Measurements from ENCODE around the gene VPS54.
"Not testable (repeated sequence)": the region's sequence is repeated elsewhere in the genome, so short reads cannot be mapped to it uniquely, and the experiment has no call there.

The VPS54 gene

DNA sequence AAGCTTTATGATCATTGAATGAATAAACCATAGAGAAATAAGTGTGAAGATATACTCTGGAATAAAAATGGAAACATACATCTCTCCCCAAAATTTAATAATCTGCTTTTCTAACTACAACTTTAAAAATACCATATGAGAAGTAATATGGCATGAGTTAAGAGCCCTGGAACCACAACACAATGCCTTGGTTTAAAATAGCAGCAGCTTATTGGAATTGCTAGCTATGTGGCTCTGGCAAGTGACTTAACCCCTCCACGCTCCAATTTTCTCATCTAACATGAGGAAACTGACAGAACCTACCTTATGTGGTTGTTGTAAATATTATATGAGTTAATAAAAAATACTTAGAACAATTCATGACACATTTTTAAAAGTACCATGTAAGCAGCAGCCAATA is 76.4 kb downstream of the VPS54 start:
- DNase-seq (ENCODE audit: extremely low spot score) = no peak
- TF ChIP-seq, protein P1, sequence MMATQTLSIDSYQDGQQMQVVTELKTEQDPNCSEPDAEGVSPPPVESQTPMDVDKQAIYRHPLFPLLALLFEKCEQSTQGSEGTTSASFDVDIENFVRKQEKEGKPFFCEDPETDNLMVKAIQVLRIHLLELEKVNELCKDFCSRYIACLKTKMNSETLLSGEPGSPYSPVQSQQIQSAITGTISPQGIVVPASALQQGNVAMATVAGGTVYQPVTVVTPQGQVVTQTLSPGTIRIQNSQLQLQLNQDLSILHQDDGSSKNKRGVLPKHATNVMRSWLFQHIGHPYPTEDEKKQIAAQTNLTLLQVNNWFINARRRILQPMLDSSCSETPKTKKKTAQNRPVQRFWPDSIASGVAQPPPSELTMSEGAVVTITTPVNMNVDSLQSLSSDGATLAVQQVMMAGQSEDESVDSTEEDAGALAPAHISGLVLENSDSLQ (IDR thresholded peaks at IDR 0.05) = no peak
- TF ChIP-seq SP1 (IDR thresholded peaks at IDR 0.05) = no peak
- no peak for TF ChIP-seq L3MBTL2 (conservative IDR thresholded peaks at IDR 0.05)
- TF ChIP-seq ZNF384 (IDR thresholded peaks at IDR 0.05) = no peak
- TF ChIP-seq SUZ12 (IDR thresholded peaks at IDR 0.05) = no peak
- no peak for TF ChIP-seq FOXM1 (IDR thresholded peaks at IDR 0.05; ENCODE audit: borderline replicate concordance)
- no peak for TF ChIP-seq BHLHE40 (IDR thresholded peaks at IDR 0.05; ENCODE audit: borderline replicate concordance)
- no peak for TF ChIP-seq HDGF (IDR thresholded peaks at IDR 0.05; ENCODE audit: borderline replicate concordance)
- TF ChIP-seq FOXA1 (IDR thresholded peaks at IDR 0.05) = no peak
- no peak for TF ChIP-seq TARDBP (IDR thresholded peaks at IDR 0.05)
- TF ChIP-seq FOXK2 (IDR thresholded peaks at IDR 0.05) = no peak
- TF ChIP-seq CTBP1 (IDR thresholded peaks at IDR 0.05; ENCODE audit: borderline replicate concordance) = no peak
- no peak for TF ChIP-seq ARNT (IDR thresholded peaks at IDR 0.05)
- TF ChIP-seq ELF4 (IDR thresholded peaks at IDR 0.05) = no peak
- TF ChIP-seq LEF1 (IDR thresholded peaks at IDR 0.05; ENCODE audit: borderline replicate concordance) = no peak
- TF ChIP-seq NFRKB (IDR thresholded peaks at IDR 0.05) = no peak
- POLR2A ChIA-PET = no interaction called here
- CTCF ChIA-PET = no interaction called here

DNA sequence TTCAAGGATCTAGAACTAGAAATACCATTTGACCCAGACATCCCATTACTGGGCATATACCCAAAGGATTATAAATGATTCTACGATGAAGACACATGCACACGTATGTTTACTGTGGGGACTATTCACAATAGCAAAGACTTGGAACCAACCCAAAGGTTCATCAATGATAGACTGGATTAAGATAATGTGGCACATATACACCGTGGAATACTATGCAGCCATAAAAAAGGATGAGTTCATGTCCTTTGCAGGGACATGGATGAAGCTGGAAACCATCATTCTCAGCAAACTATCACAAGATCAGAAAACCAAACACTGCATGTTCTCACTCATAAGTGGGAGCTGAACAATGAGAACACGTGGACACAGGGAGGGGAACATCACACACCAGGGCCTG is 87.1 kb downstream of the VPS54 start:
- POLR2A ChIA-PET; DNase-seq (ENCODE audit: extremely low spot score); CTCF ChIA-PET: not testable (repeated sequence)

DNA sequence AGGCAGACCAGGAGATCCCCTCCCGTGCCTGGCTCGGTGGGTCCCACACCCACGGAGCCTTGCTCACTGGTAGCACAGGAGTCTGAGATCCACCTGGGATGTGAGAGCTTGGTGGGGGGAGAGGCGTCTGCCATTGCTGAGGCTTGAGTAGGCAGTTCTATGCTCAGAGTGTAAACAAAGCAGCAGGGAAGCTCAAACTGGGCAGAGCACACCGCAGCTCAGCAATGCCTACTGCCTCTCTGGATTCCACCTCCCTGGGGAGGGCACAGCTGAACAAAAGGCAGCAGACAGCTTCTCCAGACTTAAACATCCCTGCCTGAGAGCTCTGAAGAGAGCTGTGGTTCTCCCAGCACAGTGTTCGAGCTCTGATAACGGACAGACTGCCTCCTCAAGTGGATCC is 92.4 kb downstream of the VPS54 start:
- CTCF ChIA-PET = no interaction called here
- no peak for DNase-seq (ENCODE audit: extremely low spot score)
- no peak for TF ChIP-seq ELF4 (IDR thresholded peaks at IDR 0.05)
- TF ChIP-seq SUZ12 (IDR thresholded peaks at IDR 0.05) = no peak
- no peak for TF ChIP-seq TARDBP (IDR thresholded peaks at IDR 0.05)
- TF ChIP-seq HDGF (IDR thresholded peaks at IDR 0.05; ENCODE audit: borderline replicate concordance) = no peak
- no peak for TF ChIP-seq LEF1 (IDR thresholded peaks at IDR 0.05; ENCODE audit: borderline replicate concordance)
- TF ChIP-seq SP1 (IDR thresholded peaks at IDR 0.05) = no peak
- no peak for TF ChIP-seq NFRKB (IDR thresholded peaks at IDR 0.05)
- no peak for TF ChIP-seq L3MBTL2 (conservative IDR thresholded peaks at IDR 0.05)
- no peak for TF ChIP-seq FOXK2 (IDR thresholded peaks at IDR 0.05)
- TF ChIP-seq, protein P1 (IDR thresholded peaks at IDR 0.05) = no peak
- no peak for TF ChIP-seq ARNT (IDR thresholded peaks at IDR 0.05)
- no peak for TF ChIP-seq FOXA1 (IDR thresholded peaks at IDR 0.05)
- TF ChIP-seq BHLHE40 (IDR thresholded peaks at IDR 0.05; ENCODE audit: borderline replicate concordance) = no peak
- TF ChIP-seq CTBP1 (IDR thresholded peaks at IDR 0.05; ENCODE audit: borderline replicate concordance) = no peak
- TF ChIP-seq ZNF384 (IDR thresholded peaks at IDR 0.05) = no peak
- TF ChIP-seq FOXM1 (IDR thresholded peaks at IDR 0.05; ENCODE audit: borderline replicate concordance) = no peak
- POLR2A ChIA-PET = no interaction called here

DNA sequence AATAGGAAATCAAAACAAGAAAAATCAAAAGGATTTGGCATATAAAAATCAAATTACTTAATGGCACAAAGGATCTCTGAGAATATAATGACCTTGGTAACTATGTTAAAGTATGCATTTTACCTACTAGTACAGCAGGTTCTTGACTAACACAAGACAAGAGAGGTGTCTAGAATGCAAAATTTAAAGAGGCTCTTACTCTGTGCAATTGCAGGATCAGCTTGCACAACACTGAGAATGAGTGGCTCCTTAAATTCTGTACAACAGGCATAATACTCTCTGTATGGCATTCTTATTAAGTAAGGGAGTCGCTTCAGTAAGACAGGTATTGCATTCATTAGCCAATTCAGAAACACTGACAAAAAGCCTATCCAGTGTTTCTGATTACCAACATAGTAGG is 104.9 kb downstream of the VPS54 start:
- CTCF ChIA-PET = no interaction called here

DNA sequence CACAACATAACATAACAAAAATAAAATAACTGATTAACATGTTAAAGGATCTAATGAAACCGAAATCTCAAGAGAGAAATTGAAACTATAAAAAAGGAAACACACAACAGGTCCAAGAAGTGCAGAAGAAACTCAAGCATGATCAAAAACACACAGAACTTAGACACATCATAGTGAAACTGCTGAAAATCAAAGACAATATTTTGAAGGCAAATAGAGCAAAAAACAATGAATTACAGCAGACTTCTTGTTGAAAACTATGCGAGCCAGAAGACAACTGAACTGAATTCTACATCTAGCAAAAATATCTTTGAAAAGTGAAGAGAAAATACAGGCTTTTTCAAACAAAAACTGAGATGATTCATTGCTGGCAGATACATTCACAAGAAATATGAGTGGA is 116.2 kb downstream of the VPS54 start:
- TF ChIP-seq TARDBP (IDR thresholded peaks at IDR 0.05) (no peak), L3MBTL2 (conservative IDR thresholded peaks at IDR 0.05) (no peak), FOXA1 (IDR thresholded peaks at IDR 0.05) (no peak)
- POLR2A ChIA-PET = no interaction called here
- DNase-seq (ENCODE audit: extremely low spot score) = no peak
- CTCF ChIA-PET = no interaction called here

More for the DNA sequence above, 104.9 kb downstream of the VPS54 start:
- TF ChIP-seq BHLHE40 (IDR thresholded peaks at IDR 0.05; ENCODE audit: borderline replicate concordance) (no peak), ELF4 (IDR thresholded peaks at IDR 0.05) (no peak), L3MBTL2 (conservative IDR thresholded peaks at IDR 0.05) (no peak), CTBP1 (IDR thresholded peaks at IDR 0.05; ENCODE audit: borderline replicate concordance) (no peak), NFRKB (IDR thresholded peaks at IDR 0.05) (no peak), FOXA1 (IDR thresholded peaks at IDR 0.05) (no peak), TARDBP (IDR thresholded peaks at IDR 0.05) (no peak), ZNF384 (IDR thresholded peaks at IDR 0.05) (no peak), SUZ12 (IDR thresholded peaks at IDR 0.05) (no peak), LEF1 (IDR thresholded peaks at IDR 0.05; ENCODE audit: borderline replicate concordance) (no peak), FOXM1 (IDR thresholded peaks at IDR 0.05; ENCODE audit: borderline replicate concordance) (no peak), HDGF (IDR thresholded peaks at IDR 0.05; ENCODE audit: borderline replicate concordance) (no peak)
- TF ChIP-seq, protein P1 (IDR thresholded peaks at IDR 0.05) = no peak
- no peak for DNase-seq (ENCODE audit: extremely low spot score)
- POLR2A ChIA-PET = no interaction called here

DNA sequence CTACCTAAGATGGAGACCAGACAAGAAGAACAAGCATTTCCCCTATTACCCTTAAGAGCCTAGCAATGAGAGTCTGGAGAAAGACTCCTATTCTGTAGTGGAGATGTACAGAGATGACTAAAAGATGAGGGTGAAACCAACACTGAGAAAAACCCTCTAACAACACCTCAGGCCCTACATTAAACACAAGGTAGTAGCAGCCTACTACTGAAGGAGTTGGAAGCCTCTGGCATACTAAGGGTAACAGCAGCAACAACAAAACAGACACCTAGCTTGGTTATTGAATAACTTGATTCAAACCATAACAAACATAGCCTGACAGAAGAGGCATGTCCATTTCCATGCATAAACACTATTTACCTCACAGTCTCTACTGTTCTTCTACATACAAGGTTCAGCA is 117.1 kb downstream of the VPS54 start:
- no peak for DNase-seq (ENCODE audit: extremely low spot score)
- TF ChIP-seq FOXM1 (IDR thresholded peaks at IDR 0.05; ENCODE audit: borderline replicate concordance) = no peak
- TF ChIP-seq SP1 (IDR thresholded peaks at IDR 0.05) = no peak
- no peak for TF ChIP-seq SUZ12 (IDR thresholded peaks at IDR 0.05)
- TF ChIP-seq BHLHE40 (IDR thresholded peaks at IDR 0.05; ENCODE audit: borderline replicate concordance) = no peak
- no peak for TF ChIP-seq NFRKB (IDR thresholded peaks at IDR 0.05)
- no peak for TF ChIP-seq ZNF384 (IDR thresholded peaks at IDR 0.05)
- TF ChIP-seq, protein P1 (IDR thresholded peaks at IDR 0.05) = no peak
- TF ChIP-seq HDGF (IDR thresholded peaks at IDR 0.05; ENCODE audit: borderline replicate concordance) = no peak
- no peak for TF ChIP-seq FOXK2 (IDR thresholded peaks at IDR 0.05)
- TF ChIP-seq LEF1 (IDR thresholded peaks at IDR 0.05; ENCODE audit: borderline replicate concordance) = no peak
- TF ChIP-seq TARDBP (IDR thresholded peaks at IDR 0.05) = no peak
- no peak for TF ChIP-seq L3MBTL2 (conservative IDR thresholded peaks at IDR 0.05)
- no peak for TF ChIP-seq ELF4 (IDR thresholded peaks at IDR 0.05)
- no peak for TF ChIP-seq ARNT (IDR thresholded peaks at IDR 0.05)
- TF ChIP-seq CTBP1 (IDR thresholded peaks at IDR 0.05; ENCODE audit: borderline replicate concordance) = no peak
- TF ChIP-seq FOXA1 (IDR thresholded peaks at IDR 0.05) = no peak
- ChIA-PET POLR2A (no interaction called here), CTCF (no interaction called here)
